ENCODE data around the gene ARL15.

The ARL15 gene

DNA sequence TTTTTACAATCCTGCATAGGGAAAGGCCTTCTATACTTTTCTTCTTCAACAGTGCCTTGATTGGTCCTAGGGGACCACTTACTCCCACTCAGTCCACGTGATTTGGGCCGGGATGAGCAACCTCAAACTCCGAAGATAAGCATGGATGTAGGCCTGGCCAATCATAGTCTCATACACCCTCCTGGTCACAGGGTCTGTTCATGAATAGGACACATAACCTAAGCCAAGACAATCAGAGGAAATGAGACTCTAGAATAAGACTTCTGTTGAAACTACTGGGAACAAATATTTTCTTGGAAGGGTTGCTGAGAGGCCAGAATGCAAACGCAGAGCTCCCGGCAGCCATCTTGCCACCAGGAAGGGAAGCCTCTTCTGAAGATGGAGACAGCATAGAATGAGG lies 68.1 kb downstream of the ARL15 start:
- no peak for DNase-seq

DNA sequence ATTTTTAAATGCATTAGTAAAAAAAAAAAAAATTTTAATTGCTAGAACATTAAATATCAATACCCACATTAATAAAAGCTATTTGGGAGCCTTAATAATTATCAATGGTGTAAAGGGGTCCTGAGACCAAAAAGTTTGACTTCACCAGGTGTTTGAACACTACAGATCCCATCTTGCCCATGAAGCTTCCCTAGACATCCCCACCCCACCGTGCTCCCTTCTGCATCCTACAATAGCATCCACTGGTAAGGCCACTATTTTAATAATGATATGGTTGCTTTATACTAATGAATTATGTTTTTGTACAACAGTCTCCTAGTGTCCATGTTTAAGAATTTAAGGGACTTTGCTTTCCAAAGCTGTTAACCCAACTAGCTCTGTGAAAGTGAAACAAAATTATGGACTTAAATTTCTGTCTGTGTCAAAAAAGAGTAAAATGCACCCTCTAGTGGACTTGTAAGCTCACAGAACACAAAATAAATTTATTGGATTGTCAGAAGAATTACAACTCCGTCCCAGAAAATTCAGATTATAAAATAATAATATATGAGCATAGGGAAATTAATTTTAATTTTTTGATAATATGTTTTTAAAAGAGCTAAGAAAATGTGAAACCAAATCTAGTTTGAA lies 76.0 kb downstream of the ARL15 start:
- DNase-seq = peak in 1 of 2 donors; percentile 21

DNA sequence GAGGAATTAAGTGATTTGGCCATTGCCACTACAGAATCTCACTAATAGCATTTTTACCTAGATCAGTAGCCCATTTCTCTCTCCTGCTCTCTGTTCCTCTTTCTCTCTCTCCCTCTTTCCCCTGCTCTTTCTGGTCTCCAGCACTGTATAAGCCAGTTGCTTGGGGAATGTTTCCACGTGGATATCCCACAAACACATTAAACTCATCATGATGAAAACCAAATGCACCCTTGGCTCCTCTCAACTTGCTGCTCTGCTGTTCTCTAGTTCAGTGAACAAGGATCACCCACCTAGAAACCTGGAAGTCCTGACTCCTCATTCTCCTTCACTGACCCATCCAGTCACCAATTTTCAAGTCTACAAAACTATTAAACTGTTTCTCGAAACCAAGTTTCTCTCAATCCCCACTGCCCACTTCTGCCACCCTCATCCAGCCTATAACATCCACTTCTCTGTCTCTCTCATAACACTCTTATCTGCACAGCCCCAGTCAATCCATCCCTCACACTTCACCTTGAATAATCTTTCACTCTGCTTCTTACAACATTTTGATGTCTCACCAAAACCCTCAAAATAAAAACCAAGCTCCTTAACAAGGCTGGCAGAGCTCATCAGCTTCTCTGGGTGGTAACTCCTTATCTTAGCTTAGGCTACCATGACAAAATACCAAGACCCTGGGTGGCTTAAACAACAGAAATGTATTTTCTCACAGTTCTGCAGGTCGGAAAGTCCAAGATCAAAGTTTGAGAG lies 79.3 kb downstream of the ARL15 start:
- no peak for DNase-seq

DNA sequence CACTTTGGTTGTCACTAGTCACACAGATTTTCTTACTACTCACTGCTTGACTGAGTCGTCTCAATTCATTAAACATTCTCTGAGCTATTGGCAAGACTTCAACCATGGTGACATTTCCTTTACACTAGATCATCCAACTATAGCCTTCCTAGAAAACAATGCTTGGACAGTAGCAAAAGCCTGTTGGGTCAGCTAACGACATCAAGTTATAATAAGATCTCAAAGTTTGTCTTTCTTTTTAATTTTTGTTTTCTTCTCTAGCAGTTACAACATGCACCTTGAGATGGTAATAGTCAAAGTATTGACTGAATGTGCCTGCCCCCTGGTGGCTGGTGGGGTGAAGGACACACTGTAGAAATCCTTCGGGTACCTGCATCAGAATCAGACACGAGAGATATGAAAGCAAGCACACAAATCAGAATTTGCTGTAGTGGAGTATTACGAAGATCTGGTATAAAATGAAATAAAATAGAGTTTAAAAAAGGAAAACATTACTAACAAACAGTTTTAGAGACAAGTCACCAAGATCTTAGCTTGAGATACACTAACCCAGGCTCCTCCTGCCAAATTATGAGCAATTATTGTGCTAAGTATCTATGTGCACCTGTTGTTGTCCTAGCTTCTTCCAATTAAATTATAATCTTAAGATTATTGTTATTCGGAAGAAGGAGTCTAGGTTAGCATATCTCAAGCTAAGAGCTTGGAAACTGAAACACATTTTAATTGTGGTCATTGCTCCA lies 81.2 kb downstream of the ARL15 start:
- DNase-seq = peak; percentile 49 to 66

DNA sequence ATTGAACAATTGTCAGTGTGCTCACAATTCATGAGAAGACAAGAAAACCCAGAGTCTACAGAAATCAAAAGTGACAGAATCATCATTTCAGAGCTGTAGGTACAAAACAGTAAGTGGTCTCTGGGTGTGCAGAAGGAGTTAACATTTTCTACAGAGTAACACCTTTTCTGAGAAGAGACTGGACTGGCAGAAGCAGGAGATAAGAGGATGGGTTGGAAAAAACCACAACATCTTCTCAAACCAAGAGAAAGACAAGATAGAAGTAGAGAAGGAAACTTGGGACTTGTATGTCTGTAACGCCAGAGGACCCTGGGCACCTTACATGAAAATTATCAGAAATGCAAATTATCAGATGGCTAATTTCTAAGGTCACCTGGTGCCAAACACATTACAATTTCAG lies 82.6 kb downstream of the ARL15 start:
- DNase-seq = no peak

DNA sequence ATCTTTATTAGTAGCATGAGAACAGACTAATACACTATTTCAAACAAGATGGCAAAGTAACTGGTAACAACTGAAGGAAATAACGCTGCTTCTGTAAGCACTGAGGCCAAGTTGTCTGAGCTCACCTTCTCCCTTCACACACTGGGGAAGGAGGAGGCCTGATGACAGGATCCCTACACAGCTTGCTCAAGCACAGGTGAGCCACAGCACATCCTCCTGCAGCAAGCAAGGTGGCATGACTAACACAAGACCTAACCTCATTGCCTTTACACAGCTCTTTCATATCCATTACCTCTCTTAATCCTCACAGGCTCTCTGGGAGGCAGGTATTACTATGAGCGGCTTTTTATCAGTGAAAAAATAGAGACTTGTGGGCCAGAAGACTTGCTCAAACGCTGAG lies 83.3 kb downstream of the ARL15 start:
- no peak for DNase-seq

DNA sequence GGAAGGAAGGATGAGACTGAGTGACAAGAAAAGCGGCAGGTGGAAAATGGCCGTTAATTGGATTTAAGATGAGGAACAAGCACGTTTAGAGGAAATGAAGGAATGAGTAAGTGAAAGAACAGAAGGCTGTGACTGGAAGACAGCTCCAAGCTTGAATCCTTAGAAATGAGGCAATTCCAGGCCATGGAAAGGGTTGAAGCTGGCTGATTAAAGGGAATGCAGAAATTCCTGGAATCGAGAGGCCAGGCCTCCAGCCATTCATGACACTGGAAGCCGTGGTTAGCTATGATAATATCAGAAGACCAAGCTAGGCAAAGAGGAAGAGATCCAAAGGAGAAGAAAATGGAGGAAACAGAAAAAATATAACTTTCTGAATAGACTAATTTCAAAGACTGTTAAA lies 84.2 kb downstream of the ARL15 start:
- DNase-seq = no peak

DNA sequence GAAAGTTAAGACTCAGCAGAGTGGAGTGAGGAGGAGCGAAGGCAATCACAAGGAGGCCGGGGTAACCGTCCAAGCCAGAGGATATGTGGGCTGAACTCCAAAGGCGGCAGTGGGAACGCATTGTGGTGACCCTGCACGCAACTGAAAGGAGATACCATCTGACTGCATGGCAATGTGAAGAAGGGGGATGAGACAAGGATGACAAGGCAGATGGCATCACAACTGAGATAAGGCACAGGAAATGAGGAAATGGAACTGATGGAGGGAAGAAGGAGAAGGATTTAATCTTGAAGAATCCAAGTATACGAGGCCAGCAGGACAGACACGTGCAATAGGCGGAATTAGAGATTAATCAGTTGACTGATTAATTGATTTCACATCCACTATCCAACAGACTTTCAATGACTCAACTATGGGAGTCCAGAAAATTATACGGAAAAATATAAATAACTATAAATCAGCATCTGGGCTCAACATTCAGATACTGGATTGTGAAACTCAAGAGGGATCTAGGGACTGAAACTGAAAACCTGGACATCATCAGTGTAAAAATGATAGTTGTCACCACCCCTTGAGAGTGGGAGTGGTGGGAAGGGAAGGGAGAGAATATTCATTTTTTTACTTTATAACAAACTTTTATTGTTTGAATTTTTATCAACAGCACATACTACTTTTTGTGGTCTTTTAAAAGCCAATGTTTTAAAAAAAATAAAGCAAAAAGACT lies 86.1 kb downstream of the ARL15 start:
- no peak for DNase-seq

DNA sequence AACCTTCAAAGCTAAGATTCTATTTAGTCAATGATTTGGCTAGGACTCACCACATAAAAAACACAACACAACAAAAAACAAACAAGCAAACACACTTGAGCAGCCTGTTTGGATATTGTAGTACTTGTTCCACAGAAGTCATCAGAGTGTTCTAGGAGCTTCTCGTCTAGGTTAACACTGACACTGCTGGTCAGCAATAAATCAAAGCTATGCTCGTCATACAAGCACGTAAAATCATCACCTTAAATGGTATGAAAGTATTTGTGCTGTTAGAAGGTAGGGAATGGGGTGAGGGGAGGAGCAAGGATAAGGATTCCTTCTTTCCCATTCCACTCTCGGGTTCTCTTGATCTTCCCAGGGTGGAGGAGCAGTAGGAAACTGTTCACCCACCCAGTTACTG lies 88.0 kb downstream of the ARL15 start:
- no peak for DNase-seq

DNA sequence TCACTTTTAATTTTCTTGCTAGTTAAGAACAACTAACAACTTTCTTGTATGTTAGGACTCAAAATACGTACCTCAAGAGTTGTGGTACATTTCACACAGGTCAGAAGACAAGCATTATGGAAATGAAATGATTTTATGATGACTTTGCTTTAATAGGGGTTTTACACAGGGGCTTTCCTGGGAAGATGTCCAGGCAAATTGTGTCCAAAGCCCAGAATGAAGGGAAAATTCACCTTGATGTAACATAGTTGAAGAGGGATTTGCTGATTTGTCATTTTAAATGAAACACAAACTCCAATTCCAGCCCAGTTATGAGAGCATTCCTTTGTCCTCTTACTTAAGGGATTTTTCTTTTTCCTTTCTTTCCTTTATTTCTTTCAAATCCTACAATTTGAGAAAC lies 89.2 kb downstream of the ARL15 start:
- DNase-seq = no peak

DNA sequence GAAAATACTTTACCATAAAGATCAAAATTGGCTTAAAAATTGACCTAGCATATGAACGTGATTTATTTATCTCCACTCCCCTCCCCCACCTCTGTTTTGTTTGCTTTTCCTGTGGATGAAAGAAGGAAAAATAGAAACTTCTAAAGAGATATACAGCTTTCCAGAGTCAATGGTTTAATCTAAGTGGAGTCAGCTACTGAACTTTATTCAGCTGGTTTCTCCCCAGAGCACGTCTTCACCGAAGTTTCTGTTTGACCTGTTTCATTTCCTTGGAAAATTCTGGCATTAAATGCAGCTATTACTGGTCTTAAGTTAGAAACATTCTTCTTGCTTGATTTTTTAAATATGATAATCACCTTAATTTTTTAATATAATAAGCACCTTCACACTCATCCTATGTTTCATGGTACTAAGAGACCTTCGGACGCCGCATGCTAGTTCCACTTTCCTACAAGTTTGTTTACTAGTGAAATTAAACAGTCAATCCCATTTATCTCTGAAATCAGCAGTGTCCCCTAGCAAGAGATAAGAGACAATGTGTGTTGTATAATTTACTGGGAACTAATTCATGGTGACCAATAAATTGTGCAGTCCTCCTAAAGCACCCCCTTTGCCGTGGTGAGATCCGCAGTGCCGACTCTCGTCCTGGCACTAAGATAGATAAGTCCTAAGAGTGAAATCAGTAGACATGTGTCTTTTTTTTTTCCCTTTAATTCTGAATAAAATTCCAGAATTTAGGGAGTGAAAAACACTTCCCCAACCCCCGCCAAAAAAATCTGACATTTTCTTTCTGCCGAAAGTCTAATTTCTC lies 89.9 kb downstream of the ARL15 start:
- no peak for DNase-seq

DNA sequence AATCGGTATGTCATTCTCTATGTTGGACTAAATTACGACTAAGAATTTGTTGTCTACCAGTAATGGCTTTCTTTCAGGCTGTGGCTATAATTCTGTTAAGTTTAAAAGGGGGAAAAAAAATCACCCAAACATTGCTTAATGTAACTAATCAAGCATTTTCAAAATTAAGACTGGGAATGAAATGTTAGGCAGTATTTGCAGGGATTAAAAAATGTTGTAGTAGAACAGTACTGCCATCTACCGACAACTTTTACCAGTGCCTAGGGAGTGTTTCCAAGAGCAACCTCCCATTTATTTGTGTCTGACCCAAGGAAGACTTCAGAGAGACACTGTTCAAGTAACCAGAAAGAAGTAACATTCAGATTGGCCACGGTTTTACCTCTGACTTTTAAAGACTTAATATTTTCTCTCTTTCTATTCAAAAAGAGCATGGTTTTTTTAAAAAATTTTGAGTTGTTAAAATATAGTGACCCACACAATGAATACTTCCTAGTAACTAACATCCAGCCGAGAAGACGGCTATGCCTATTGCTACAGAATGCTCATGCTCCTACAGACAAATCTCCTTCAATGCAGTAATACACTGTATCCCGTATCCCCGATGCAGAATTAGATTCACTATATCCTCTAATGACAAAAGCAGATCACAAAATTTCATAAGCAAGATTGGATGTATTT lies 92.4 kb downstream of the ARL15 start:
- peak; percentile 1 to 50 for DNase-seq

DNA sequence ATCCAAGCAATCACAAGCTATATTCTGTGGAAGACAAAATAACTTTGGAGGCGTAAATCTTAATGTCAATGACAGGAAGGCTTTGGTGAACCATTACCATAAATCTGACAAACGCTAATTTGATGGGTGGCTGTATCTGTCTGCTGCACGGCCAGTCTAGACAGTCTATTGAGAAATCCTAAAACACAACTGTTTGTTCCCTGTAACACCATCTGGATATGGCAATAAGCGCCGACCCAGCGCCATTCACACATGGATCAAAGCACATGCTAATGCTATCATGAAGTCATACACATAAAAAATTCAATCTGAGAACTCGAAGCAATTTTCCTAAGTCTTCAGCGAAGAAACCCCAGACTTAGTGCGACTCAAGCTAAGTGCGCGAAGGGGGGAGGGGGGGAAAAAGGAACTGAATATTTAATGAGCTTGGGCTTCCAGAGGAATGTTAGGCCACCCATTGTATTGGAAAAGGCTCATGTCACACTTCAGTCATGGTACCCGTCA lies 95.1 kb downstream of the ARL15 start:
- DNase-seq = no peak

DNA sequence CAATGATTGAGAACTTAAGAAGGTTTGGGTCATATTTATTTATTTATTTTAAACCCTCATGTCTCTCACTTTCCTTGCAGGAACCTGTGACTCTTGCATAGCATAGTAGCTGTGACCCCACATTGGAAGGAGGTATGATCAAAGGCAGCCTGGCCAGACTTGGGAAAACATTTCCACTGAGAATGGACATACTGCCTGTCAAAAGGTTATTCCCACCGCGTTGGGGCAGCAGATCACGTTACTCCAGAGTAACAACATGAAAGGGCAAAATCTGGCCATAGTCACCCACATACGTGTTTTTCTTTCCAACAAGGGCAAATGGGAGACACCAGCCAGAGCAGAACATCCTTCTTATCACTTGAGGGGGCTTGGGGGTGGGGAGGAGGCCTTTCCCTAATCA lies 95.7 kb downstream of the ARL15 start:
- no peak for DNase-seq

DNA sequence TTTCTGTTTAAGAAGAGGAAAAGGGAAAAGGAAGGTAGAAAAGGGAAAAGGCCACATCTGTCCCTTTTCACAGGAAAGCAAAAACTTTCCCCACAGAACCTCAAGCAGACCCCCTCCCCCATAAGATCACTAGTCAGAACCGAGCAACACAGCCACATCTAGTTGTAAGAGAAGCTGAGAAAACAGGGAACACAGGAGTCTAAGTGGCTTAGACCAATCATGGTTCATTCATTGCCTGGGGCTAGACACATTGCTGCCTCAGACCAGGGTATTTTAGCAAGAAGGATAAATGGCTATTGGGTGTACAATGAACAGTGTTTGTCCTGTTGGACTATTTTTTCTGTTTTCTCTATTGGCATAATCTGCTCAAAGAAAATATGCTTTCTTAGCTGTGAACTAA lies 98.0 kb downstream of the ARL15 start:
- no peak for DNase-seq

DNA sequence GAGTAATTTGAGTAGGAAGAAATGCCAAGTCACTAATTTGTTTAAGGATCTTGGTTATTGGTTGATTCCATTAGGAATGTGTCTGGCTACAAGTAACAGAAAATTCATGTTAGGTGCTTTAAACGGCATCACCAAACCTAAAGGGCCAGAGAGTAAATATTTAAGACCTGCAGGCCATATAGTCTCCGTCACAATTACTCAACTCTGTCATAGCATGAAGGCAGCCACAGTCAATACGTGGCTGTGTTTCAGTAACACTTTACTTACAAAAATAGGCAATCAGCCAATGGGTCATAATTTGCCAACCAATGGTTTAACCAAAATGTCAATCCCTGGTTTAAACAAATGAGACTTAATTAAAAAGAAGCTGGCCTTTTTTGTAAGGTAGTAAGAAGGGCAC lies 98.5 kb downstream of the ARL15 start:
- DNase-seq = no peak

DNA sequence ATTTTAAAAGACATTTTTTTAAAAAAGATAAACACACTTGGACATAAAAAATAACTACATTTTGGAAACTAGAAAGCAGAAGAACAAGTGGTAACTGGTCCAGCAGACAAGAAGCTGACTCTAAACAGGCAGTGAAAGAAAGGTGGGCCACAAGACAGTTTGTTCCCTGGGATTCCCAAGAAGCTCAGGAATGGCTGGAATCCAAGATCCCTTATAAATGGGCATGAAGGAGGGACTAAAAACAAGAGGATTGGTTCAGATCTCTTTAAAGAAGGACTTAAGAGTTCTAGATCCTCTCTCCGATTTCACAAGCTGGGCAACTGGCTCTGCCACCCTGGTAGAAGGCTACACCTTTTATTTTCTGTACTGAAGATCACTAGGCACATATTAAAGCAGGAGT lies 102.8 kb downstream of the ARL15 start:
- DNase-seq = no peak

DNA sequence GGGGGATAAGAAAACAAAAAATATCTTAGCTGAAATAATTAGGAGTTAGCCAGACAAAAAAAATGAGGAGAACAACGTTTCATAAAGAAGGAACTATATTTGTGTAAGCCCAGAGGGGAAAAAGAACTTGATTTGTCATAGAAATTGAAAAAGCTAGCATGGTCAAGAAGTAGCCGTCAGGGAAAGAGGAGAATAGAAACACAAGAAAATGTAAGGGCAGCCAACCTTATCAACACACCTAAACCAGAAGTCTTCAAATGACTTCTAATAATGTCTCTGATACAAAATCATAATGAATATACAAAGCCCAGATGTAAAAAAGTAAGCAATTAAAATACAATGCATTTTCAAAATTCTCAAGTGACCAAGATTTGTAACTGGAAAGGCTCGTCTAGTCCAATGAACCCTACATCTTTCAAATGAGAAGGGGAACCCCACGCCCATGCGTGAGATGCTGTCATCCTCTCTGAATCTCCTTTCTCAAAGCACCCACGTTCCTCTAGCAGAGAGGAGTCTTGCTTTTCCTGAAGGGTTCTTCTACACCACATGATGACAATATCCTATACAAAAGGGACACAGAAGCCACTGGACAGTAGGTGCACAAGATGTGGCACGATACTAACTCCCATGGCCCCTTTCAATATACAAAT lies 103.7 kb downstream of the ARL15 start:
- no peak for DNase-seq

DNA sequence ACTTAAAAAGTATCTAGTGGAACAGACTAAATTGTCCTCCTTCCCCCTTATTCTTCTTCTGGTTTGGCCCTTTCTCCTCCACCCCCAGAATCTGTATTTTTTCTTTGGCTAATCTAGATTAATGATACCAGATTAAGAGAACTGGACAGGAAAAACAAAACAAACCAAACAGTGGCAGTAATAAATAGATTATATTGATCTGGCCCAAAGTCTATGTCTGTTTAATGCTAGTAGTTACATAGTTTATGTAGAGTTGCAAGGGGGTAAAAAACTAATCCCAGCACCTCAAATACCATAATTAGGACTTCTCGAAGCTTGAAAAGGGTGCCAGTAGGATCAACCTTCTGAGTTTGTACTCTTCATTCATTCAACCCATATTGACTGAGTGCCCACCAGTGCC lies 104.5 kb downstream of the ARL15 start:
- no peak for DNase-seq

DNA sequence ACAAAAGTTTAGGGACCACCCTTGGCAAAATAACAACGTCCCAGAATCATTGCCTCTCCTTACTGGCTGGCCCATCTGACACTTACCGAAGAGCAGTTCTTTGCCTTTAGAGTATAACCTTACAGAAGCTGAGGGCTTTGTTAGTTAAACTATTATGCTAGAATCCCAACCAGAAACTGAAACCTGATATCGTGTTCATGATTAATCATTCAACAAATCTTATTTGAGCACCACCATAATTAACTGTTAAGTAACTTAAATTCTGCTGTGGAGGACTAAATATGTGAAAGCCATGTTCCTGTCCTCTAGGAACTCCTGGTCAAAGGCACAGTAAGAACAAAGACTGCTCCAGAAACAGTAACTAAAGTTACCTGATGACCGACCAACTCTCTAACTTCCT lies 104.9 kb downstream of the ARL15 start:
- no peak for DNase-seq

DNA sequence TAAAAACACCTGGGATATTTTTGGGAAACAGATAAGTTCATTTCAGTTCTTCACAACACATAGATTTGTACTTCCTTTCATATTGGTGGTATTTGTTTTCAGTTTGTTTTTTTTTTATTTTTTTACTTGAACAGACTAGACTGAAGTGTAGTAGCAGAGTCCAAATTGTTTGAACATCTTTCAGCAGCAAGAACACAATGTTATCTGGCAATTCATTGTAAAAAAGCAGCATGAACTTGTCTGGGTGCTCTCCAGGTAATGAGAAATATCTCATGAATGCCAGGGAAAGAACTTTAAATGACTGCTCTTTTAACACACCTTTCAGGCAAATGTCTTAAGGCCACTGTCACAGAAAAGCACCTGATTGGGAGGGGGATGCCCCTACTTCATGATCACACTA lies 113.4 kb downstream of the ARL15 start:
- no peak for DNase-seq

Measured in CD4-positive, alpha-beta T cell treated with Interferon alpha-2 for 1 hour (primary cell).